Adipocyte (in vitro differentiated cells): ENCODE data around the gene CTDSPL.

Experiments
- DNase-seq: peaks from one replicate; pipeline ENCODE4 v3.0.0-alpha.2; 2015; ENCODE audit warnings: low read depth
- H3K27me3 ChIP-seq: replicated peaks from 2 replicates; pipeline ENCODE4 v1.7.0; 2013; ENCODE audit warnings: mild to moderate bottlenecking, low read length, moderate library complexity; ENCODE audit not compliant: control insufficient read depth, insufficient read depth
- H3K36me3 ChIP-seq: 2 replicates; pipeline ENCODE4 v1.7.0; 2013; ENCODE audit warnings: low read length, mild to moderate bottlenecking, moderate library complexity; ENCODE audit not compliant: control insufficient read depth, insufficient read depth, severe bottlenecking
- H3K4me1 ChIP-seq: 2 replicates; pipeline ENCODE4 v1.7.0; 2013; ENCODE audit warnings: mild to moderate bottlenecking, low read length, moderate library complexity; ENCODE audit not compliant: control insufficient read depth, insufficient read depth
- H3K4me3 ChIP-seq: 2 replicates; pipeline ENCODE4 v1.7.0; 2013; ENCODE audit warnings: mild to moderate bottlenecking, low read length, moderate library complexity
- H3K9ac ChIP-seq: 2 replicates; pipeline ENCODE4 v1.7.0; 2013; ENCODE audit warnings: mild to moderate bottlenecking, low read length, moderate library complexity
- H3K9me3 ChIP-seq: 2 replicates; pipeline ENCODE4 v1.7.0; 2013; ENCODE audit warnings: mild to moderate bottlenecking, low read length, moderate library complexity; ENCODE audit not compliant: control insufficient read depth

Gene CTDSPL

DNA sequence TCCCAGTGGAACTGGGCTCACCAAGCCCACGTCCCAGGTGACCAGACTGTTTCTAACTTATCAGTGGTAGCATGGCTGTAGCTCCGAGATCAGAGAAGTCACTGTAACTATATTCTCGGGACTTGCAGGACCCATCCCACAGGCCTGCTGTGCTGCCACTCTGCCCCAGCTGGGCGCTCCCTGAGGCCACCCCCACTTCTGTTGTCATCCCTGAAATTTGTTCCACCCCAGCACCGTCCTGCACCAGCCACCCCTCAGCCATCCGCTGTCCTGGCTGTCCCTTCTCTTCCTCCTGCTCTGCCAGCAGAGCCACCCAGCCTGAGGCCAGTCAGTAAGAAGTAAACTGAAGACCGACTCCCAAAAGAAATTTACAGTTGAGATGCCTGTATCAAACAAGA is 95.9 kb downstream of the CTDSPL start:
- Histone ChIP-seq H3K4me1 (no peaks in the 10 kb centered on the region), H3K27me3 (no peaks in the 10 kb centered on the region), H3K9me3 (no peaks in the 10 kb centered on the region), H3K4me3 (no peak overlapping the region), H3K36me3 (peaks cover 15% of the 10 kb centered on the region), H3K9ac (no peak overlapping the region)
- no peak for DNase-seq

DNA sequence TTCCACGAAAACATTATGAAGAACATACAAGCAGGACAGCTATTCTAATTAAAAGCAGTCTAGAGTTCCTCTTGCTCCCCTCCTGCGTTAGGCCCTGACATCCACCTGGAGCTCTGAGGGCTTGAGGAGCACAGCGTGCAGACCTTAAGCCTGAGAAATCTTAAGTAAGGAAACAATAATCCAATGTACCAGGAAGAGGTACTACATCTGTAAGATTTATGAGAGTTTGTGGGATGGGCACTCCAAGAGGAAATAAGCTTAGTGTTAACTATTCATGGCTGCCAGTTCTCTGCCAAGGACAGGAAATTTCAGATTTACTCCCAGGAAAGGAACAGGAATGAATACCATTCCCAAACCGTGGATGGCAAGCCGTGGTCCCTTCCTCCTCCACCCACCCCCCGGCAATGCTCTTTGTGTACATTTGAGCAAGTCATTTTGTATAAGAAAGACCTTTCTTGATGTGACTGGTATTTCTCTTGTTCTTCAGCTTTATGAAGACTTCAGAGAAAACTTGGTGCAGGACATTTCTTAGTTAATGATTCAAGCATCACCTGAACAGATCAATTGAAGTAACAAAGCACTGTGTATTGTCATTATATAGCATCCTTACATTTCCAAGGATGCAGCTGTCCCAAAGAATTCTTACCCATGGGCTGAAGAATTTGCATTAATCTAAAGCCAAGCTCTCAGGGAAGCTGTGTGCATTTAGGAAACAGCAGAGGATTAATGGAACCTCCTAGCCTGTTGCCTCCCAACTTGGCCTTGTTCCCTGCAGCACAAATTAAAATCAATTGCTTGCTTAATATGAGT is 100.1 kb downstream of the CTDSPL start:
- Histone ChIP-seq H3K9ac (no peak overlapping the region), H3K4me1 (peaks cover 9% of the 10 kb centered on the region), H3K9me3 (no peaks in the 10 kb centered on the region), H3K36me3 (peaks cover 9% of the 10 kb centered on the region), H3K27me3 (no peaks in the 10 kb centered on the region), H3K4me3 (no peak overlapping the region)
- DNase-seq = no peak

DNA sequence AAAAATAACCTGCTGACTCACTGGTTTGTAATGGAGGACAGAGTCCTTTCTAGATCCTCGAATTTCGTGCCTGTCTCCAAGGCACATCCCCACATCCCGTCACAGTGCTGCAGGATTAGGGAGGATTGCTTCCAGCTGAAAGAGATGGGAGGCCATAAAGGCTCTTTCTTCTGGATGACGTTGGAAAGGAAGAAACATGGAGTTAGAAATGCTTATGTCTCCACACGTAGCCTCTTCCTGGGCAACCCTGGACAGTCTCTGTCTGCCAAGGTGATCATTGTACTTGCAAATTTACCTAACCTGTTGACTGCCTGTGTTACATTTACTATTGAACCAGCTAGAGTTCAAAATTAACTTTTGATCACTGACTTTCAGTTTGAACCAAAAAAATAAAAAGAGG is 101.3 kb downstream of the CTDSPL start:
- H3K36me3 ChIP-seq = peaks cover 9% of the 10 kb centered on the region
- H3K4me1 ChIP-seq = peaks cover 9% of the 10 kb centered on the region
- H3K27me3 ChIP-seq = no peaks in the 10 kb centered on the region
- DNase-seq = peak; percentile 42
- H3K9ac ChIP-seq = no peak overlapping the region
- H3K4me3 ChIP-seq = no peak overlapping the region
- H3K9me3 ChIP-seq = no peaks in the 10 kb centered on the region

DNA sequence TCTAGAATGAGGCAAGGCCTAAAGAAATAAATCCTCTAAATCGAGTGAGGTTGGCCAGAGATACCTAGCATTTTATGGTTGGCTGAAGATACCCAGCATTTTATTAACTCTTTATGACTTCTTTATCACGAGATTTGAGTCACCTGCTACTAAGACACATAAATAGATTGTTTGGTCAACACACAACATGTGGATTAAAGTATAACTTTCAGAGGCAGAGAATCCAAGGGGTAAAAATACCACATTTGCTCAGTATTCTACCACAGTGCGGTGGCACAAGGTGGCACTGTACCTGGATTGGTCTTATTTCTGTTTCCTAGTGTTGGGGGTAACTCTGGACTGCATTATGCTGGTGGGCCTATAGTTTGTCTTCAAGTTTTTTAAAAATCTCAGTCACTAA is 102.0 kb downstream of the CTDSPL start:
- no peak for DNase-seq
- H3K9ac ChIP-seq = no peak overlapping the region
- peaks cover 9% of the 10 kb centered on the region for H3K36me3 ChIP-seq
- no peaks in the 10 kb centered on the region for H3K9me3 ChIP-seq
- H3K4me3 ChIP-seq = no peak overlapping the region
- H3K4me1 ChIP-seq = peaks cover 10% of the 10 kb centered on the region
- H3K27me3 ChIP-seq = no peaks in the 10 kb centered on the region

DNA sequence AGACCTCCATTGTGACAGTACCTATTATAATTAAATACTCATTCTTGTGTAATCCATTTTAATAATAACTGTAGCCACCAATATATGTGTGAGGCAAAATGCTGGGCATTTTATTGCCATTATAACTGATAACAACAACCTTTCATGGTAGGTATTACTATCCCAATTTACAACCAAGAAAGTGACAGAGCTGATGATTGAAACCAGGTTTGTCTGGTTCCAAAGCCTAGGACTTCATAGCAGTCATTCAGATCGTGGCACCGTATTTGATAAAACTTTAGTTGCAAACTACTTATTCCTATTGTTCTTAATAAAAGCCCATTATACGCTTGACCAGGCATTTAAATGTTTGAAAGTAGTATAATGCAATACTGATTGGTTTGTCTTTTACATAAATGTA is 102.5 kb downstream of the CTDSPL start:
- H3K9ac ChIP-seq = no peak overlapping the region
- no peaks in the 10 kb centered on the region for H3K27me3 ChIP-seq
- peaks cover 15% of the 10 kb centered on the region for H3K4me1 ChIP-seq
- no peaks in the 10 kb centered on the region for H3K9me3 ChIP-seq
- DNase-seq = no peak
- peaks cover 9% of the 10 kb centered on the region for H3K36me3 ChIP-seq
- no peak overlapping the region for H3K4me3 ChIP-seq

DNA sequence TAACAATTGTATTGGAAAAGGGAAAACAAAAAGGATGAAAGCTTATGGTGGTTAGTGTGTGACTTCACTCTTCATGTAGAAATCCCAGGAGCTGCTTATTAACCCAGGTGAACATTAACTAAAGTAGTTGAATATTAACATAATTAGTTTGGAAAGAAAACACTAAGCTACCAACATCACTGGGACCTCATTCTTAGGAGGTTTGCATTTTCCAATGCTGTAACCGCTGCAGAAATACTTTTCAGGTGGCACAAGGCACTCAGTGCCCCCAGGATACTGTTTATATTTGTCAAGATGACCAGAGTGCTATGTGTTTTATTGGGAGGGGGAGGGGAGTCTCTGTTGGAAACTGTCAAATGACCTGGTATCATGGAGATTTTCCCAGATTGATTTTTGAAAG is 103.0 kb downstream of the CTDSPL start:
- Histone ChIP-seq H3K4me3 (no peak overlapping the region), H3K27me3 (no peaks in the 10 kb centered on the region), H3K9ac (no peak overlapping the region), H3K4me1 (peaks cover 18% of the 10 kb centered on the region), H3K9me3 (no peaks in the 10 kb centered on the region), H3K36me3 (peaks cover 9% of the 10 kb centered on the region)
- no peak for DNase-seq

DNA sequence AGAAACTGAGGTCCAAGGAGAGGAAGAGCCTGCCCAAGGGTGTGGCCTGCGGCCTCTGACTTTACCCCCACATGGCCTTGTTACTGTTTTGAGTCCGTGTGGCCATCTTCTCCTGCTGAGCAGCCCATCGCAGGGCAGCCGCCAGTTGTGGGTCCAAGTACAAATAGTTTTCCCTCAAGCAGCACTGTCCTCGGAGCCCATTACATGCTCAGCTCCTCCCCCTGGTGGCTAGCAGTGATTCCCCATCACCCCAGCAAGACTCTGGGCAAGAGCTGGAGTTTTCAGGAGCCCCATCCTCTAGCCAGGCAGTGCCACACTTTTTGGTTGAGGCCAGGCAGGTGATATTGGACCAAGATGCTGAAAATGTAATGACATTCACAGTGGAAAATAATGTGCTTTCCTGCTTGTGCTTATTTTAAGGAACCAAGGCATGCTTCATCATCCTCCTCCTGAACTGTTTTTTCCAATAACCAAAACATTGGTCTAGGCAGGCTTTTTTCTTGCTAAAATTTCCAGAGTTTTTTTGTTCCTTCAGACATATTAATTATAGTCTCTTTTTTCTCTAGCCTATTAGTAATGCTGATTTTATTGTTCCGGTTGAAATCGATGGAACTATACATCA is 105.7 kb downstream of the CTDSPL start:
- peak; percentile 69 for DNase-seq
- H3K9ac ChIP-seq = no peak overlapping the region
- H3K9me3 ChIP-seq = no peaks in the 10 kb centered on the region
- H3K36me3 ChIP-seq = peaks cover 19% of the 10 kb centered on the region
- peaks cover 18% of the 10 kb centered on the region for H3K4me1 ChIP-seq
- no peaks in the 10 kb centered on the region for H3K27me3 ChIP-seq
- H3K4me3 ChIP-seq = no peak overlapping the region

DNA sequence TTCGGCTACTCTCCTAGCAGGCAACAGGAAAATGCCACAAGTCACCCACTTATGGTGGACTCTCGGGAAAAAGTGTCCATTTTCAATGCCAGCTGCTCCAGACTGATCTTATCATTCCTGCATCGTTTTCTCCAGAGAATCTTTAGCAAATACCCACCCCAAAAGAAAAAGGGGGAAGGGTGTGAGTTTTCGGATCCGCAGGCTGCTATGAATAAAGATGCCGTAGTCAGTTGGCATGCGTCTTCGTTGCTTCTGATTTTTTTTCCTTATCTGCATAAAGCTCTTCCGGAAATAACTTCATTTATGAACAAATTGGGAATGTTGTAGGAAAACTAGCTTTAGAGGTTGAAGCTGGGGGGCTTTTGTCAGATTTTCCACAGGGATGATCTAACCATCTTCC is 106.5 kb downstream of the CTDSPL start:
- no peak for DNase-seq
- H3K36me3 ChIP-seq = peaks cover 20% of the 10 kb centered on the region
- H3K9ac ChIP-seq = peak overlapping the region; percentile 17
- peaks cover 12% of the 10 kb centered on the region for H3K4me1 ChIP-seq
- no peaks in the 10 kb centered on the region for H3K9me3 ChIP-seq
- H3K4me3 ChIP-seq = no peak overlapping the region
- no peaks in the 10 kb centered on the region for H3K27me3 ChIP-seq

DNA sequence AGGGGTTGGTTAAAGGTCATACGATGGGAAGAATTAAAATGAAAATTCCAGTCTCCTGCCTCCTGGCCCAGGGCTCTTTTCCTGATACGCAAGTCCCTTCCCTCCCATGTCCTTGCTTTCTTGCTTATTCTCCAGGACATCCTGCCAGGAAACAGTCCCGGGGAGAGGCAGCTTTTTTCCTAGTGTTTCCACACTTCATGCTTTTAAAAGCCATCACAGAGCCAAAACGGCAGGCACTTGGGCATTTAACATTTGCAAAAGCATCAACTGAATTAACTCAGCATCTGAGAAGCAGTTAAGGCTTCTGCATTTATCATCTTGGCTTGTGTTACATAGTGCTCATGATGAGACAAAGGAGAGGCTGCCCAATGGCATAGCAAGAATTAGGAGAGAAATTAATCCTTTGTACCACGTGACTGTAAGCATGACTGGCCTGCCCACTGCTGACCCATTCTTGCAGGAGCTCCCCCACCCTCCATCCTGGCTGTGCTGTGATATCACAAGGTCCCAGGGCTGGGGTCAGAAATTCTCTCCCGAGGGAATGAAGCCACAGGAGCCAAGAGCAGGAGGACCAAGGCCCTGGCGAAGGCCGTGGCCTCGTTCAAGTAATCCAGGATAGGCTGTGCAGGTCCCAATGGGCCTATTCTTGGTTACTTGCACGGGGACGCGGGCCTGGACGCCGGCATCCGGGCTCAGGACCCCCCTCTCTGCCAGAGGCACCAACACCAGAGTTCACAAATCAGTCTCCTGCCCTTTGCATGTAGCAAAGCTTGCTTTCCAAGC is 107.3 kb downstream of the CTDSPL start:
- no peaks in the 10 kb centered on the region for H3K27me3 ChIP-seq
- H3K9ac ChIP-seq = peak overlapping the region; percentile 17
- H3K9me3 ChIP-seq = no peaks in the 10 kb centered on the region
- peaks cover 22% of the 10 kb centered on the region for H3K36me3 ChIP-seq
- H3K4me1 ChIP-seq = peaks cover 9% of the 10 kb centered on the region
- DNase-seq = no peak
- H3K4me3 ChIP-seq = no peak overlapping the region

DNA sequence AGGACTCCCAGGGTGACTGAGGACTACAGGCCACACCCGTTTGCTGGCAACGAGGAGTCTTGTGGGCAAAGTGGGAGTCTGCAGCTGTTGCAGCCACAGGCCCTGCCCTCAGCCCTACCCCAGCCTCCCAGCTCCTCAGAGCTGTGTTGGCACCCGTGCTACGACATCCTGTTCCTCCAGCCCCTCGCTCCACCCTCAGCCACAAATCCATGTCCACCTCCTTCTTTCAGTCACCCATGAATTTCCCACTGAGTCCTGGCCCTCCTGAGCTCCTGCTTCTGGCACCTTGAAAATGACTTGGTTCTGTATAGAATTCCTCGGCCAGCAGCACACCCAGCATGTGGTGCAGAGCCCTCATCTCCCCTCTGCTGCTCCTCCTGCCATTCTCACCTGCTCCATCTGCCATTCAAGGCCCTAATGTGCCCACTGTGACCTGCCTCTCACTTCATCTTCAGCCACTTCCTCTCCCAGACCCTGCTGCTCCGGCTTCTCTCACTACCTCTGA is 108.0 kb downstream of the CTDSPL start:
- peaks cover 22% of the 10 kb centered on the region for H3K36me3 ChIP-seq
- H3K4me3 ChIP-seq = no peak overlapping the region
- H3K27me3 ChIP-seq = no peaks in the 10 kb centered on the region
- H3K9ac ChIP-seq = no peak overlapping the region
- no peak for DNase-seq
- H3K9me3 ChIP-seq = no peaks in the 10 kb centered on the region
- peaks cover 9% of the 10 kb centered on the region for H3K4me1 ChIP-seq

DNA sequence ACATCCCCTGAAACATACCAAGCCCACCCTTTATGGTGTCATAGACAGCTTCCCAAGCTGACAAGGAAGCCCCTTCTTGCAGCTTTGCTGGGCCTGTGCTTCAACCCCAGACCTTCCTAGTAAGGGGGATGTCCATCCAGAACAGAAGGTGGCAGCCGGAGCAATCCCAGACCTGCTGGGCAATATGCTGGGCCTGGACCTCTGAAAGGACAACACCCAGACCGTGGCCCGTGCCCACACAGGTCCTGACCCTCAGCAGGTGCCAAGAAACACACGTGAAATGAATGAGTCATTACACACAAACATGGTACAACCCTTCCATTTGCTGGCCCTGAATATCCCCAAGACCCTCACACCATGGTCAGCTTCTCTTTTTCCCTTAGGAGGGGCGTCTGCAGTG is 109.1 kb downstream of the CTDSPL start:
- no peak for DNase-seq

More for the DNA sequence above, 109.1 kb downstream of the CTDSPL start:
- peaks cover 17% of the 10 kb centered on the region for H3K36me3 ChIP-seq
- H3K9ac ChIP-seq = no peak overlapping the region
- H3K27me3 ChIP-seq = no peaks in the 10 kb centered on the region
- H3K4me1 ChIP-seq = peaks cover 9% of the 10 kb centered on the region
- H3K4me3 ChIP-seq = no peak overlapping the region
- H3K9me3 ChIP-seq = no peaks in the 10 kb centered on the region
